ENCODE measurements around the gene GLT8D1.

Gene GLT8D1

DNA sequence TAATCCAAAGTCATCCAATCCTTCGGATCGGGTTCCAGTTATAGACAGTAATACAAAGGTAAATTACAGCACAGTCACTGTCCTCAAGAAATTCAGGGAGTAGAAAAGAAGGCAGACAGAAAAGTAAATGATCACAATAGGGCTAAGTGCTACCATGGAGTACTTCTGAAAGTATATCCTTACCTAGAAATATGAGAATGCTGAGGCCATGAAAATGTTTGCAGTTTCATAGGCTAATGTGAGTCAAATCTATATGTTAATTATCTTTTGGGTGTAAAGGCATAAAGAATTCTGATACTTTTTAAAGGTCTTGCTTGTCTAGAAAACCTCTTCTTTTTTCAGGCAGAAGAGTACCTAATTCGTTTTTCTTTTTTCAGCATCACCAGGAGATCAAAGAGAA is 49.7 kb downstream of the GLT8D1 start:
- Histone ChIP-seq H3K36me3 (replicated peaks; ENCODE audit: low read depth, low read length) (peaks cover 56% of the 10 kb centered on the region), H3K27me3 (ENCODE audit: low read depth, low read length) (no peaks in the 10 kb centered on the region), H3K9me3 (ENCODE audit: insufficient read depth, low read length) (no peaks in the 10 kb centered on the region), H3K4me3 (ENCODE audit: low read length) (no peak overlapping the region), H3K27ac (ENCODE audit: low read length) (no peak overlapping the region), H4K20me1 (ENCODE audit: insufficient read depth, low read length) (no peaks in the 10 kb centered on the region), H3K4me1 (ENCODE audit: low read length) (no peaks in the 10 kb centered on the region), H3K4me2 (ENCODE audit: low read length) (no peak overlapping the region), H3K9ac (ENCODE audit: low read length) (no peak overlapping the region), H2AFZ (ENCODE audit: low read depth, low read length) (no peak overlapping the region), H3K79me2 (ENCODE audit: low read length) (no peaks in the 10 kb centered on the region)
- no peak for TF ChIP-seq EZH2phosphoT487 (IDR thresholded peaks at IDR 0.05; ENCODE audit: low read depth)
- TF ChIP-seq, protein P1, sequence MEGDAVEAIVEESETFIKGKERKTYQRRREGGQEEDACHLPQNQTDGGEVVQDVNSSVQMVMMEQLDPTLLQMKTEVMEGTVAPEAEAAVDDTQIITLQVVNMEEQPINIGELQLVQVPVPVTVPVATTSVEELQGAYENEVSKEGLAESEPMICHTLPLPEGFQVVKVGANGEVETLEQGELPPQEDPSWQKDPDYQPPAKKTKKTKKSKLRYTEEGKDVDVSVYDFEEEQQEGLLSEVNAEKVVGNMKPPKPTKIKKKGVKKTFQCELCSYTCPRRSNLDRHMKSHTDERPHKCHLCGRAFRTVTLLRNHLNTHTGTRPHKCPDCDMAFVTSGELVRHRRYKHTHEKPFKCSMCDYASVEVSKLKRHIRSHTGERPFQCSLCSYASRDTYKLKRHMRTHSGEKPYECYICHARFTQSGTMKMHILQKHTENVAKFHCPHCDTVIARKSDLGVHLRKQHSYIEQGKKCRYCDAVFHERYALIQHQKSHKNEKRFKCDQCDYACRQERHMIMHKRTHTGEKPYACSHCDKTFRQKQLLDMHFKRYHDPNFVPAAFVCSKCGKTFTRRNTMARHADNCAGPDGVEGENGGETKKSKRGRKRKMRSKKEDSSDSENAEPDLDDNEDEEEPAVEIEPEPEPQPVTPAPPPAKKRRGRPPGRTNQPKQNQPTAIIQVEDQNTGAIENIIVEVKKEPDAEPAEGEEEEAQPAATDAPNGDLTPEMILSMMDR (IDR thresholded peaks at IDR 0.05; ENCODE audit: low read depth, low read length) = no peak

GRCh38 chr3:52651592-52651991 is 54.0 kb downstream of the GLT8D1 start:
- Histone ChIP-seq H3K79me2 (ENCODE audit: low read length) (no peaks in the 10 kb centered on the region), H3K4me3 (ENCODE audit: low read length) (no peak overlapping the region), H4K20me1 (ENCODE audit: insufficient read depth, low read length) (no peaks in the 10 kb centered on the region), H3K9ac (ENCODE audit: low read length) (no peak overlapping the region), H3K4me2 (ENCODE audit: low read length) (no peak overlapping the region), H2AFZ (ENCODE audit: low read depth, low read length) (no peak overlapping the region), H3K9me3 (ENCODE audit: insufficient read depth, low read length) (no peaks in the 10 kb centered on the region), H3K27ac (ENCODE audit: low read length) (no peak overlapping the region), H3K36me3 (replicated peaks; ENCODE audit: low read depth, low read length) (peaks cover 54% of the 10 kb centered on the region), H3K27me3 (ENCODE audit: low read depth, low read length) (no peaks in the 10 kb centered on the region), H3K4me1 (ENCODE audit: low read length) (no peaks in the 10 kb centered on the region)
- TF ChIP-seq, protein P1 (IDR thresholded peaks at IDR 0.05; ENCODE audit: low read depth, low read length) = no peak
- TF ChIP-seq EZH2phosphoT487 (IDR thresholded peaks at IDR 0.05; ENCODE audit: low read depth) = no peak

DNA sequence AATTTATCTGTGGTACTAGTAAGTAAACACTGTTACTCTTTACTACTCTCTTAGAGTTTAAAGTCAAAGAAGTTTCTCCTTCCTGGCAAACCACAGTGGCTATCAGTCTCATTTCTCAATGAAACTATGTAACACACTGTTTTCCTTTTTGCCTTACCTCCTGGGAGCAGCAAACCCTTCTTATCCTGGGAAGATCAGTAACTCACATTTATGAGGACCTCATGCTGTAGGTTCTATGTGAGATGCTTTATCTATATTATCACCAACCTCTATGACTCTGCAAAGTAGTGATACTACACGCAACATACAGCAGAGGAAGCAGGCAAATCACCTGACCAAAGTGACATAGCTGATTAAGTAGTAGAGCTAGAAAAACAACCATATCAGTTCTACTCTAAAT is 55.2 kb downstream of the GLT8D1 start:
- peaks cover 54% of the 10 kb centered on the region for H3K36me3 ChIP-seq (replicated peaks; ENCODE audit: low read depth, low read length)
- H3K4me1 ChIP-seq (ENCODE audit: low read length) = no peaks in the 10 kb centered on the region
- no peak overlapping the region for H2AFZ ChIP-seq (ENCODE audit: low read depth, low read length)
- TF ChIP-seq, protein P1 (IDR thresholded peaks at IDR 0.05; ENCODE audit: low read depth, low read length) = no peak
- TF ChIP-seq EZH2phosphoT487 (IDR thresholded peaks at IDR 0.05; ENCODE audit: low read depth) = no peak
- no peak overlapping the region for H3K27ac ChIP-seq (ENCODE audit: low read length)
- no peak overlapping the region for H3K4me3 ChIP-seq (ENCODE audit: low read length)
- no peak overlapping the region for H3K9ac ChIP-seq (ENCODE audit: low read length)
- no peaks in the 10 kb centered on the region for H3K9me3 ChIP-seq (ENCODE audit: insufficient read depth, low read length)
- H4K20me1 ChIP-seq (ENCODE audit: insufficient read depth, low read length) = no peaks in the 10 kb centered on the region
- no peaks in the 10 kb centered on the region for H3K79me2 ChIP-seq (ENCODE audit: low read length)
- H3K4me2 ChIP-seq (ENCODE audit: low read length) = no peak overlapping the region
- H3K27me3 ChIP-seq (ENCODE audit: low read depth, low read length) = no peaks in the 10 kb centered on the region

DNA sequence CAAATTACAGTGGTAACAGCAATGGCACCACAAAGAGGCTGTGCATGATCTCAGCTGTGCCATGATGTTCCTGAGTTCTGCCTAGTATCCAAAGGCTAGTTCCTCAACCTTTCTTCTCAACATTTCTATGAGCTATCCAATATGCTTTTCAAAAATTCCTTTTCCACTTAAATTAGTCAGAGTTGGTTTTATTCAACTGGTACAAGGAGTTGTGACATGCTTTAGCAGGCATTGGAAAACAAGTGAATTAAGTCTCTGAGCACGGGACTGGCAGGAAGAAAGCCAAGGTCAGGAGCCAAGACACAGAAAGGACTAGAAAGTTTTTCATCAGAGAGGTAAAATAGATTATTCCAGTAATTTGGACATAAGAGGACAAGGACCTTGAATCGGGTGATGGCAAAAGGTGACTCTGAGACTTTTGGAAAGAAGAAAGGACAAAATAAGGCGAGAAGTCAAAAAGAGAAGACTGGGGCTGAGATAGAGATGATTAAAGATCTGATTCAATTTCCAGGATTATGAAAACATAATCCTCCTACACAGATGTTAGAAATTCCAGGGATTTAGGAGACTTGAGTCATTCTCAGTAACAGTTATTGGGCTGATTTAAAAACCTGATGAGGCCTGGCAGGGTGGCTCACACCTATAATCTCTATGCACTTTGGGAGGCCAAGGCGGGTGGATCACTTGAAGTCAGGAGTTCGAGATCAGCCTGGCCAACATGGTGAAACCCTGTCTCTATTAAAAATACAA is 56.0 kb downstream of the GLT8D1 start:
- Histone ChIP-seq H3K27me3 (ENCODE audit: low read depth, low read length) (no peaks in the 10 kb centered on the region), H3K36me3 (replicated peaks; ENCODE audit: low read depth, low read length) (peaks cover 54% of the 10 kb centered on the region), H2AFZ (ENCODE audit: low read depth, low read length) (no peak overlapping the region), H3K9ac (ENCODE audit: low read length) (no peak overlapping the region), H3K4me2 (ENCODE audit: low read length) (no peak overlapping the region), H3K4me3 (ENCODE audit: low read length) (no peak overlapping the region), H3K9me3 (ENCODE audit: insufficient read depth, low read length) (no peaks in the 10 kb centered on the region), H4K20me1 (ENCODE audit: insufficient read depth, low read length) (no peaks in the 10 kb centered on the region), H3K79me2 (ENCODE audit: low read length) (no peaks in the 10 kb centered on the region), H3K4me1 (ENCODE audit: low read length) (no peaks in the 10 kb centered on the region), H3K27ac (ENCODE audit: low read length) (no peak overlapping the region)
- no peak for TF ChIP-seq EZH2phosphoT487 (IDR thresholded peaks at IDR 0.05; ENCODE audit: low read depth)
- TF ChIP-seq, protein P1 (IDR thresholded peaks at IDR 0.05; ENCODE audit: low read depth, low read length) = no peak

Data from OCI-LY3 (cell line).